Measurements from ENCODE around the gene KCNT2. TPM values are rescaled to one million over a fixed set of nuclear protein-coding genes. Genes with fewer than 3 reads are reported as not detected.

Gene KCNT2
- total RNA-seq, 1 donor from 2014 or later: 26.1 TPM

DNA sequence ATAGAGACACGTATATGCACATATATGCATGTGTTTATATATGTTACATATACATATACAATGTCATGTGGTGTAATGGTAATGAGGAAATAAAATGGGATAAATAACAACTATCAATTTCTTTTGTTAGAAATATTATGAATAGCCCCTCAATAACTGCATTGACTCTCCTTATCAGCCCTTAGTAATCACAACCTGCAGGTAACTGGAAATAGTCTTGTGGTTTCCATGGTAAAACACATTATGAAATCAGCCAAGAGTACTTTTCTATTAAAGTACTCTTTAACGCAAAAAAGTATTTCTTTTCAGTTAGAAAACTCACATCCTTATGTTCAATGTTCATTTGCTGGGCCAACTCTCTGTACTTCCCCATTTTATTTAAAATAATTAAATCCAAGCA is 105.8 kb downstream of the KCNT2 start:
- Mint-ChIP-seq H3K4me3 (ENCODE audit: low read depth) (no peak overlapping the region), H3K27me3 (no peaks in the 10 kb centered on the region), H3K36me3 (ENCODE audit: insufficient read depth) (peaks cover 14% of the 10 kb centered on the region), H3K9me3 (ENCODE audit: low read depth) (peaks cover 8% of the 10 kb centered on the region), H3K27ac (no peak overlapping the region), H3K4me1 (ENCODE audit: low read depth) (peaks cover 4% of the 10 kb centered on the region)
- TF ChIP-seq, protein P1, sequence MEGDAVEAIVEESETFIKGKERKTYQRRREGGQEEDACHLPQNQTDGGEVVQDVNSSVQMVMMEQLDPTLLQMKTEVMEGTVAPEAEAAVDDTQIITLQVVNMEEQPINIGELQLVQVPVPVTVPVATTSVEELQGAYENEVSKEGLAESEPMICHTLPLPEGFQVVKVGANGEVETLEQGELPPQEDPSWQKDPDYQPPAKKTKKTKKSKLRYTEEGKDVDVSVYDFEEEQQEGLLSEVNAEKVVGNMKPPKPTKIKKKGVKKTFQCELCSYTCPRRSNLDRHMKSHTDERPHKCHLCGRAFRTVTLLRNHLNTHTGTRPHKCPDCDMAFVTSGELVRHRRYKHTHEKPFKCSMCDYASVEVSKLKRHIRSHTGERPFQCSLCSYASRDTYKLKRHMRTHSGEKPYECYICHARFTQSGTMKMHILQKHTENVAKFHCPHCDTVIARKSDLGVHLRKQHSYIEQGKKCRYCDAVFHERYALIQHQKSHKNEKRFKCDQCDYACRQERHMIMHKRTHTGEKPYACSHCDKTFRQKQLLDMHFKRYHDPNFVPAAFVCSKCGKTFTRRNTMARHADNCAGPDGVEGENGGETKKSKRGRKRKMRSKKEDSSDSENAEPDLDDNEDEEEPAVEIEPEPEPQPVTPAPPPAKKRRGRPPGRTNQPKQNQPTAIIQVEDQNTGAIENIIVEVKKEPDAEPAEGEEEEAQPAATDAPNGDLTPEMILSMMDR (IDR thresholded peaks at IDR 0.05; ENCODE audit: unreplicated experiment): no peak
- no peak for DNase-seq (ENCODE audit: low spot score, unreplicated experiment)

DNA sequence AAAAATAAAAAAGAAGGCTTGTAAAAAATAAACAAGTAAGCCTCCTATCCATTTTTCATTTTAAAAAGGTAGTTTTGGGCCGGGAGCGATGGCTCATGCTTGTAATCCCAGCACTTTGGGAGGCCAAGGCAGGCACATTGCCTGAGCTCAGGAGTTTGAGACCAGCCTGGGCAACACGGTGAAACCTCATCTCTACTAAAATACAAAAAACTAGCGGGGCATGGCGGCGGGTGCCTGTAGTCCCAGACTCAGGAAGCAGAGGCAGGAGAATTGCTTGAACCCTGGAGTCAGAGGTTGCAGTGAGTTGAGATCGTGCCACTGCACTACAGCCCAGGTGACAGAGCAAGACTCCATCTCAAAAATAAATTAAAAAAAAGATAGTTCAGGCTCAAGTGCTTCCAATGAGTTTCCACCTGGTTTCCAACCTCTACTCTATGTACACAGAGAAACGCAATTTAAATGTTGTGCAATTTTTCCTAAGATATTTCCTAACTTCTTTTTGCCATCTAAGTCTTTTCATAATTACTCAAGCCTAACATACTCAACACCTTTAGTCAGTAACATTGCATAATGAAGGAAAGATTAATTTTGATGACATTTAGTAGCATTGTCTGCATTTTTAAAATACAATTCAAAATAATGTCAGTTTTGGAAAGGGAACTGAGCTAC is 106.3 kb downstream of the KCNT2 start:
- Mint-ChIP-seq H3K36me3 (ENCODE audit: insufficient read depth) (peaks cover 14% of the 10 kb centered on the region), H3K27ac (no peak overlapping the region)
- DNase-seq (ENCODE audit: low spot score, unreplicated experiment): no peak

DNA sequence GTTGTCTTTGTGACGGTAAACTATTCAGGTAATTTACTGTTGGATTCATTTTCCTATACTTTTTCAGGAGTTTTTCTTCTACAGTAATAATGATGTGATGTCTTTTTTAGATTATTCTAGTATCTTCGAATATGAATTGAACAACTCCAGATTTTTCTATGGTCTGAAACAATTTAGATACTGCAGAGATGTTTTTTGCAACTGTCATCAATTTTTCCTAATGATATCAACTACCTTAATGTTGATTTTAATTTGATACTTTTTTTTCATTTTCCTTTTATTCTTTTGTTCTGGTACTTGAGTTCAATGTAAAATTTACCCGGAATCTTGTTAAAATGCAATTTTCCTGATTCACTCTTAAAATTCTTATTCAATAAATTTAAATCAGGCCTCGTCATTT is 110.4 kb downstream of the KCNT2 start:
- Mint-ChIP-seq H3K4me1 (ENCODE audit: low read depth) (peaks cover 1% of the 10 kb centered on the region), H3K27me3 (no peaks in the 10 kb centered on the region), H3K36me3 (ENCODE audit: insufficient read depth) (no peaks in the 10 kb centered on the region), H3K27ac (no peak overlapping the region), H3K4me3 (ENCODE audit: low read depth) (no peak overlapping the region), H3K9me3 (ENCODE audit: low read depth) (no peaks in the 10 kb centered on the region)
- DNase-seq (ENCODE audit: low spot score, unreplicated experiment): no peak
- TF ChIP-seq, protein P1 (IDR thresholded peaks at IDR 0.05; ENCODE audit: unreplicated experiment): no peak

More for the DNA sequence above, 106.3 kb downstream of the KCNT2 start:
- H3K9me3 Mint-ChIP-seq (ENCODE audit: low read depth): peaks cover 8% of the 10 kb centered on the region
- H3K4me3 Mint-ChIP-seq (ENCODE audit: low read depth): no peak overlapping the region
- no peaks in the 10 kb centered on the region for H3K27me3 Mint-ChIP-seq
- TF ChIP-seq, protein P1 (IDR thresholded peaks at IDR 0.05; ENCODE audit: unreplicated experiment): no peak
- peaks cover 4% of the 10 kb centered on the region for H3K4me1 Mint-ChIP-seq (ENCODE audit: low read depth)

DNA sequence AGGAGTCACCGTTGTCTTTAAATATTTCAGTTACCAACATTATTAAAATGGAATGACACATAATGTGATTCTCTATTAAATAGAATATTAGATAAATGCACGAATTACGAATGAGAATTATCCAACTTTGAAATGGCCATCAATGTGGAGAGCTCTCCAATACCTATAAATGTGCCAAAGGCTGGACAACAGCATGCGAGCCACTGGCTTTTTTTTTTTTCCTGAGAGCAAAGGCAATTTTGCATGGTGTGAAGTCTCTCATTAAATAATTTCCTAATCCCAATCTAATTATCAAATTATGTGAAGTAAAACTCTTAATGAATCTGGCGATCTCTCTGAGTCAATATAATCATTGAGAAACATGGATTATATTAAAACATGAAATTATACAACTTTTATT is 113.5 kb downstream of the KCNT2 start:
- Mint-ChIP-seq H3K36me3 (ENCODE audit: insufficient read depth) (no peaks in the 10 kb centered on the region), H3K27me3 (no peaks in the 10 kb centered on the region), H3K9me3 (ENCODE audit: low read depth) (no peaks in the 10 kb centered on the region), H3K4me3 (ENCODE audit: low read depth) (no peak overlapping the region), H3K4me1 (ENCODE audit: low read depth) (no peaks in the 10 kb centered on the region), H3K27ac (no peak overlapping the region)
- no peak for DNase-seq (ENCODE audit: low spot score, unreplicated experiment)
- TF ChIP-seq, protein P1 (IDR thresholded peaks at IDR 0.05; ENCODE audit: unreplicated experiment): no peak

DNA sequence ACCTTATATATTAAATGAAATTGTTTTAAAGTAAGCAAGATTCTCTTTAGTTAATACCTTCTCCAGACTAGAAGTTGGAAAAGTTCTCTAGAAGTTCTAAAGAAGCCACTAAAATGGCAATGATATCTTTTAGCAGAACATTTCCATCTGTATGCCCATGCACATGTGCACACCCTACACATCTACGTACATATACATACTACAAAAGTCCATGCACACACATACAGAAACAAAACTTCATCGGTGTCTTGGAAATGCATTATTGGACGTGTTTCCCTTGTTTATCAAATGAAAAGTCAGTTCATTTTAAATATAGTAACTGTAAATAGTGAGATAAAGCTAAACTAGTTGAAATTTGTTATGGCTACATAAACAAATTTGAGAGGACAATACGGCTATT is 114.4 kb downstream of the KCNT2 start:
- H3K9me3 Mint-ChIP-seq (ENCODE audit: low read depth): no peaks in the 10 kb centered on the region
- H3K4me3 Mint-ChIP-seq (ENCODE audit: low read depth): no peak overlapping the region
- TF ChIP-seq, protein P1 (IDR thresholded peaks at IDR 0.05; ENCODE audit: unreplicated experiment): no peak
- H3K27me3 Mint-ChIP-seq: no peaks in the 10 kb centered on the region
- DNase-seq (ENCODE audit: low spot score, unreplicated experiment): no peak
- peaks cover under 1% of the 10 kb centered on the region for H3K36me3 Mint-ChIP-seq (ENCODE audit: insufficient read depth)
- H3K4me1 Mint-ChIP-seq (ENCODE audit: low read depth): no peaks in the 10 kb centered on the region
- H3K27ac Mint-ChIP-seq: no peak overlapping the region
